Parathyroid adenoma (tissue), 2 donors: ENCODE results near the gene PCNX2.

Experiments
- H2AFZ ChIP-seq: fragments of 300-600 bp; sonication (generic); one replicate; pipeline ENCODE4 v1.7.0; 2017; ENCODE audit warnings: antibody characterized with exemption, mild to moderate bottlenecking
- H3K27ac ChIP-seq: fragments of 300-600 bp; sonication (generic); one replicate; pipeline ENCODE4 v1.7.0; 2017
- H3K27me3 ChIP-seq: fragments of 300-600 bp; sonication (generic); one replicate; pipeline ENCODE4 v1.7.0; 2017; ENCODE audit warnings: low read length; ENCODE audit not compliant: control insufficient read depth, insufficient read depth
- H3K36me3 ChIP-seq: fragments of 300-600 bp; sonication (generic); one replicate; pipeline ENCODE4 v1.7.0; 2017; ENCODE audit warnings: low read length; ENCODE audit not compliant: control insufficient read depth, insufficient read depth
- H3K4me1 ChIP-seq: fragments of 300-600 bp; sonication (generic); one replicate; pipeline ENCODE4 v1.7.0; 2017; ENCODE audit warnings: control low read depth
- H3K4me2 ChIP-seq: fragments of 300-600 bp; sonication (generic); one replicate; pipeline ENCODE4 v1.7.0; 2017; ENCODE audit warnings: low read length
- H3K4me3 ChIP-seq: fragments of 300-600 bp; sonication (generic); one replicate; pipeline ENCODE4 v1.7.0; 2017; ENCODE audit warnings: low read depth, low read length
- H3K79me2 ChIP-seq: fragments of 300-600 bp; sonication (generic); one replicate; pipeline ENCODE4 v1.7.0; 2017; ENCODE audit warnings: control low read depth
- H3K9ac ChIP-seq: fragments of 300-600 bp; sonication (generic); one replicate; pipeline ENCODE4 v1.7.0; 2017; ENCODE audit warnings: mild to moderate bottlenecking
- H3K9me3 ChIP-seq: fragments of 300-600 bp; sonication (generic); one replicate; pipeline ENCODE4 v1.7.0; 2017; ENCODE audit warnings: low read length; ENCODE audit not compliant: control insufficient read depth
- TF ChIP-seq, protein P1 (sequence below): fragments of 300-600 bp; sonication (generic); IDR thresholded peaks from one replicate; pipeline ENCODE4 v1.7.0; 2017; ENCODE audit warnings: antibody characterized with exemption, mild to moderate bottlenecking
- donor health status: primary hyperparathyroidism.

The PCNX2 gene

GRCh38 chr1:233057836-233058235 is 237.7 kb downstream of the PCNX2 start:
- Histone ChIP-seq H3K4me3 (no peak overlapping the region), H3K4me2 (no peak overlapping the region), H3K27ac (no peak overlapping the region), H3K4me1 (no peaks in the 10 kb centered on the region), H3K36me3 (no peaks in the 10 kb centered on the region), H3K9me3 (no peaks in the 10 kb centered on the region), H3K79me2 (no peaks in the 10 kb centered on the region), H3K9ac (no peak overlapping the region), H3K27me3 (no peaks in the 10 kb centered on the region), H2AFZ (no peak overlapping the region)
- TF ChIP-seq, protein P1, sequence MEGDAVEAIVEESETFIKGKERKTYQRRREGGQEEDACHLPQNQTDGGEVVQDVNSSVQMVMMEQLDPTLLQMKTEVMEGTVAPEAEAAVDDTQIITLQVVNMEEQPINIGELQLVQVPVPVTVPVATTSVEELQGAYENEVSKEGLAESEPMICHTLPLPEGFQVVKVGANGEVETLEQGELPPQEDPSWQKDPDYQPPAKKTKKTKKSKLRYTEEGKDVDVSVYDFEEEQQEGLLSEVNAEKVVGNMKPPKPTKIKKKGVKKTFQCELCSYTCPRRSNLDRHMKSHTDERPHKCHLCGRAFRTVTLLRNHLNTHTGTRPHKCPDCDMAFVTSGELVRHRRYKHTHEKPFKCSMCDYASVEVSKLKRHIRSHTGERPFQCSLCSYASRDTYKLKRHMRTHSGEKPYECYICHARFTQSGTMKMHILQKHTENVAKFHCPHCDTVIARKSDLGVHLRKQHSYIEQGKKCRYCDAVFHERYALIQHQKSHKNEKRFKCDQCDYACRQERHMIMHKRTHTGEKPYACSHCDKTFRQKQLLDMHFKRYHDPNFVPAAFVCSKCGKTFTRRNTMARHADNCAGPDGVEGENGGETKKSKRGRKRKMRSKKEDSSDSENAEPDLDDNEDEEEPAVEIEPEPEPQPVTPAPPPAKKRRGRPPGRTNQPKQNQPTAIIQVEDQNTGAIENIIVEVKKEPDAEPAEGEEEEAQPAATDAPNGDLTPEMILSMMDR, result no peak

DNA sequence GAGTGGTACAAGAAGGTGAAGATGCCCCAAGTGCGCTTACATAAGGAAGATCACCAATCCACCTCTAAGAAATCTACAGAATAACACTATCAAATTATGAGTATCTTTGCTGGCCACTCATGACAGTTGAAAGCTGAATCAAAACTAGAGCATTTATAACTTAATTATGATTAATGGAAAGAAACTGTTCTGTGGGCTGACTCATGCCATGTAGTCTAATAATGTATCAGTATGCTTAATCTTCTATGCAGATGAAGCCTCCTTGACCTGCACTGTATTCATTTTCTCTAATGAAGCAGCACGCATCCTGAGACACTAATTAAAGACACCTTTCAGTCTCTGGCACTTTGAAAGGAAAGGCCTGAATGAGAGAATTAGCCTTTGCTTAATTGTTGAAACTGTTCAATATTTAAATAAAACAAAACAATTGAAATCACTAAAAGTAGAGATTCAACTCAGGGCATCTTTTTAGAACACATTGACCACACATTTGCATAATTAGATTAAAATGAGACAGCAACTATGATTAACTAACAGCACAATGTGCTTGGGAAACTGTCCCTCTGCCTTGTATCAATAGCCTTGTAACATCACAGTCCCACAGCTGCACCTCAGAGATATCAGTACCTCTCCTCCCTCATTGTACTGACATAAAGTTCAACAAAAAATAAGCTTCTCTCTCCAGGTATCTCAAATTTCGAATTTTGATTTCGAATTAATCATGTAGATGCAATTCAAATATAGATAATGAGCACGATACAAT is 239.5 kb downstream of the PCNX2 start:
- no peaks in the 10 kb centered on the region for H3K79me2 ChIP-seq
- no peaks in the 10 kb centered on the region for H3K9me3 ChIP-seq
- H3K36me3 ChIP-seq, result no peaks in the 10 kb centered on the region
- H3K27ac ChIP-seq, result no peak overlapping the region
- H3K4me1 ChIP-seq, result no peaks in the 10 kb centered on the region
- no peak overlapping the region for H3K9ac ChIP-seq
- TF ChIP-seq, protein P1, result no peak
- H3K4me2 ChIP-seq, result no peak overlapping the region
- H3K27me3 ChIP-seq, result no peaks in the 10 kb centered on the region
- no peak overlapping the region for H3K4me3 ChIP-seq
- H2AFZ ChIP-seq, result no peak overlapping the region

DNA sequence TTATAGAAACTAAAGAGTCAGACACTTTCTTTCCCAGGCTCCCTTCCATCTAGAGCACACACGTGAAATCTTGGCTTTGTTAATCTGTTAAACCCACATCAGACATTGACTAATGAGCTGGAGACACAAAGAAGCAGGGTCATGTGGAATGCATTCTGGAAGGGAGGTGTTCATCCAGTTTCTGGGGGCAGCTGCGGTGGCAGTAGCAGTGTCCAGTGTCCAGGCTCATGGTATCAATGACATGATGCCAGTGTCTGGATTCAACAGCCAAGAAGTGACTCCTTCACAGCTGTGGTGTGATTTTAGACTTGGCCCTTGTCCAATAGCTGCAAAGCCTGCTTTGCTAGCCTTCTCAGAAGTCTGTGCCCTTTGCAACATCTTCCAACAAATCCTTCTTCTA is 249.9 kb downstream of the PCNX2 start:
- Histone ChIP-seq H2AFZ (no peak overlapping the region), H3K9ac (no peak overlapping the region), H3K9me3 (no peaks in the 10 kb centered on the region), H3K4me3 (no peak overlapping the region), H3K27ac (no peak overlapping the region), H3K79me2 (no peaks in the 10 kb centered on the region), H3K27me3 (no peaks in the 10 kb centered on the region), H3K36me3 (no peaks in the 10 kb centered on the region), H3K4me2 (no peak overlapping the region), H3K4me1 (no peaks in the 10 kb centered on the region)
- TF ChIP-seq, protein P1, result no peak

DNA sequence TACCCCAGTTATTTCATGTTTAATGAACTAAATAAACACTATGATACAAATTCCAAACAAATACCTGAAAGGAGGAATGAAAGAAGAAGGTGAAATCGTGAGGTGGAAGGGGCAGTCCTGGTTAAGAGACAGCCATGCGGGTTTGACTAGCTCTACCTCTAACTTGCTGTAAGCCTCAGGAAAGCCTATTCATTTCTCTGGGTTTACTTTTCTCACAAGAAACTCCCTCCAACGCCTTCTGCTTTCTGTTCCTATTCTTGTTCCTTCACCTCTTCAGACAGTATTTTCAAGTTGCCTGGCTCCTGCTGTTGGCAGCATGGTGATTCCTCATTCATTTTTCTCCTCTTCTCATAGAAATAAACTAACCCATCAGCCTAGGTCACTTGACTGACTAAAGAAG is 252.7 kb downstream of the PCNX2 start:
- H3K4me3 ChIP-seq, result no peak overlapping the region
- no peaks in the 10 kb centered on the region for H3K4me1 ChIP-seq
- H3K4me2 ChIP-seq, result no peak overlapping the region
- H3K9me3 ChIP-seq, result no peaks in the 10 kb centered on the region
- no peaks in the 10 kb centered on the region for H3K27me3 ChIP-seq
- no peaks in the 10 kb centered on the region for H3K79me2 ChIP-seq
- TF ChIP-seq, protein P1, result no peak
- no peak overlapping the region for H2AFZ ChIP-seq
- no peak overlapping the region for H3K27ac ChIP-seq
- no peak overlapping the region for H3K9ac ChIP-seq
- no peaks in the 10 kb centered on the region for H3K36me3 ChIP-seq

GRCh38 chr1:233040494-233040893 is 255.0 kb downstream of the PCNX2 start:
- TF ChIP-seq, protein P1, result no peak
- Histone ChIP-seq H3K4me2 (no peak overlapping the region), H3K79me2 (no peaks in the 10 kb centered on the region), H3K27ac (no peak overlapping the region), H3K9me3 (no peaks in the 10 kb centered on the region), H3K36me3 (no peaks in the 10 kb centered on the region), H3K27me3 (no peaks in the 10 kb centered on the region), H3K9ac (no peak overlapping the region), H3K4me3 (no peak overlapping the region), H2AFZ (no peak overlapping the region), H3K4me1 (no peaks in the 10 kb centered on the region)
